Epithelial cell of proximal tubule (primary cell): Measurements from ENCODE around the gene CTBP1. TPM values are rescaled to one million over a fixed set of nuclear protein-coding genes. Genes with fewer than 3 reads are reported as not detected.

Experiments
- DNase-seq: peaks from one replicate; pipeline ENCODE4 v3.0.0-alpha.2; 2011; ENCODE audit warnings: low read depth
- H3K4me3 ChIP-seq: 2 replicates; pipeline ENCODE4 v1.5.1; 2011; ENCODE audit warnings: low read depth, mild to moderate bottlenecking, low read length
- total RNA-seq: library from RNA; depleted of rRNA; stranded (reverse); fragments of >200 nt; gene quantifications from 2 replicates; pipeline ENCODE4 v1.2.3, GENCODE V29; 2015
- TF ChIP-seq, protein P1 (sequence below): conservative IDR thresholded peaks from 2 replicates; pipeline ENCODE4 v1.5.1; 2012; ENCODE audit warnings: low read depth, mild to moderate bottlenecking, low read length

CTBP1 gene
- total RNA-seq, 1 donor from 2014 or later, result 334 TPM

DNA sequence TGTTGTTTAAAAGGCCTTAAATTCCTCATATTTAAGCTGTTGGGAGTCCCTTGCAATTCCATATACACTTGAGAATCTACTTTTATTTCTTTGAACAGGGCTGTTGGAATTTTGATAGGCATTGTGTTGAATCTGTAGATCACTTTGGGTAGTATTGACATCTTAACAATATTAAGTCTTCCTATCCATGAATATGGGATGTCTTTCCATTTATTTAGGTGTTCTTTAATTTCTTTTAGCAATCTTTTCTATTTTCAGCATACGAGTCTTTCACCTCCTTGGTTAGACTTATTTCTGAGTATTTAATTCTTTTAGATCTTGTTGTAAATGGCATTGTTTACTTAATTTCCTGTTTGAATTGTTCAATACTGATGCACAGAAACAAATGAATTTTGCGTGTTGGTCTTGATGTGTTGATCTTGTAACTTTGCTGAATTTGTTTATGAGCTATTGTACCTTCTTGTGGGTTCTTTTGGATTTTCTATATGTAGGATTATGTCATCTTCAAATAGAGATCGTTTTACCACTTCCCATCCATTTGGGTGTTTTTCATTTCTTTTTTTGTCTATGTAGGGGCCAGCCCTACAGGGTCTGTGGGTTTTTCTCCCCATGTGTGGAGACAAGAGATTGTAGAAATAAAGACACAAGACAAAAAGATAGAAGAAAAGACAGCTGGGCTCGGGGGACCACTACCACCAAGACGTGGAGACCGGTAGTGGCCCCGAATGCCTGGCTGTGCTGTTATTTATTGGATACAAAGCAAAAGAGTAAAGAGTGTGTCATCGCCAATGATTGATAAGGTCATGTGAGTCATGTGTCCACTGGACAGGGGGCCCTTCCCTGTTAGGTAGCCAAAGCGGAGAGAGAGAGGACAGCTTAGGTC is 18.2 kb upstream of the CTBP1 start:
- DNase-seq, result no peak
- TF ChIP-seq, protein P1, sequence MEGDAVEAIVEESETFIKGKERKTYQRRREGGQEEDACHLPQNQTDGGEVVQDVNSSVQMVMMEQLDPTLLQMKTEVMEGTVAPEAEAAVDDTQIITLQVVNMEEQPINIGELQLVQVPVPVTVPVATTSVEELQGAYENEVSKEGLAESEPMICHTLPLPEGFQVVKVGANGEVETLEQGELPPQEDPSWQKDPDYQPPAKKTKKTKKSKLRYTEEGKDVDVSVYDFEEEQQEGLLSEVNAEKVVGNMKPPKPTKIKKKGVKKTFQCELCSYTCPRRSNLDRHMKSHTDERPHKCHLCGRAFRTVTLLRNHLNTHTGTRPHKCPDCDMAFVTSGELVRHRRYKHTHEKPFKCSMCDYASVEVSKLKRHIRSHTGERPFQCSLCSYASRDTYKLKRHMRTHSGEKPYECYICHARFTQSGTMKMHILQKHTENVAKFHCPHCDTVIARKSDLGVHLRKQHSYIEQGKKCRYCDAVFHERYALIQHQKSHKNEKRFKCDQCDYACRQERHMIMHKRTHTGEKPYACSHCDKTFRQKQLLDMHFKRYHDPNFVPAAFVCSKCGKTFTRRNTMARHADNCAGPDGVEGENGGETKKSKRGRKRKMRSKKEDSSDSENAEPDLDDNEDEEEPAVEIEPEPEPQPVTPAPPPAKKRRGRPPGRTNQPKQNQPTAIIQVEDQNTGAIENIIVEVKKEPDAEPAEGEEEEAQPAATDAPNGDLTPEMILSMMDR, result no peak
- no peak overlapping the region for H3K4me3 ChIP-seq

DNA sequence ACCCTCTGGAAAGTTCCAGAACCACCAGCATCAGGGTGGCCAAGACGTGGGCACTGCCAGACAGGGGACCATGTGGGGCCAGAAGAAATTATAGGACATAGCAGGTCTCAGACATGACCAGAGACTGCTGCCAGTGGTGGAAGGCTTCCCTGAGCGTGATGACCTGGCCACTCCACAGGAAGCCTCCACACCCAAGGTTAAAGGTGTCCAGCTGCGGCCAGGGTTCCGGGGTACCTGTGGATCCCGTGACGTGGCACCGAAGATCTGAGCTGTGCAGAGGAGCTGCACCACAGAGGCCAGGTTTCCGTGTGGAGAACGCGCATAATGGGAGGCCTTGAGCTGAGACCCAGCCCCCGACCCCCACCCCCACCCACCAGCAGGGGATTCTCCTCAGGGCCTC is 16.4 kb upstream of the CTBP1 start:
- DNase-seq, result no peak
- H3K4me3 ChIP-seq, result no peak overlapping the region
- TF ChIP-seq, protein P1, result no peak

DNA sequence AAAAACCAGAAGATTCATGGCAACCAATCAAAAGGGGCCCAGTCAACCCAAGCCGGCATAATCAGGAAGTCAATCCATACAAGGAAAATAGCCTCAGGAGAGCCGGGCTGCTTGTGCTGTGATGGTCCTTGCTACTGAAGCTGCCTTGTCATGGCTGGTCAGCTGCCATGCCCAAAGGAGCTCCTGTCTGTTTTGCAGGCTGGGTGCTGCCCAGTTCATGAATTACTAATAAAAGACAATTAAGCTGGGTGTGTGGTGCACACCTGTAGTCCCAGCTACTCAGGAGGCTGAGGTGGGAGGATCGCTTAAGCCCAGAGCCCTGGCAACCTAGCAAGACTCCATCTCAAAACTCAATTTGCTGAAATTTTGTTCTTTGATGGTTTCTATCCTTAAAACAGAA is 16.0 kb upstream of the CTBP1 start:
- DNase-seq, result no peak
- H3K4me3 ChIP-seq, result no peak overlapping the region
- TF ChIP-seq, protein P1, result no peak

DNA sequence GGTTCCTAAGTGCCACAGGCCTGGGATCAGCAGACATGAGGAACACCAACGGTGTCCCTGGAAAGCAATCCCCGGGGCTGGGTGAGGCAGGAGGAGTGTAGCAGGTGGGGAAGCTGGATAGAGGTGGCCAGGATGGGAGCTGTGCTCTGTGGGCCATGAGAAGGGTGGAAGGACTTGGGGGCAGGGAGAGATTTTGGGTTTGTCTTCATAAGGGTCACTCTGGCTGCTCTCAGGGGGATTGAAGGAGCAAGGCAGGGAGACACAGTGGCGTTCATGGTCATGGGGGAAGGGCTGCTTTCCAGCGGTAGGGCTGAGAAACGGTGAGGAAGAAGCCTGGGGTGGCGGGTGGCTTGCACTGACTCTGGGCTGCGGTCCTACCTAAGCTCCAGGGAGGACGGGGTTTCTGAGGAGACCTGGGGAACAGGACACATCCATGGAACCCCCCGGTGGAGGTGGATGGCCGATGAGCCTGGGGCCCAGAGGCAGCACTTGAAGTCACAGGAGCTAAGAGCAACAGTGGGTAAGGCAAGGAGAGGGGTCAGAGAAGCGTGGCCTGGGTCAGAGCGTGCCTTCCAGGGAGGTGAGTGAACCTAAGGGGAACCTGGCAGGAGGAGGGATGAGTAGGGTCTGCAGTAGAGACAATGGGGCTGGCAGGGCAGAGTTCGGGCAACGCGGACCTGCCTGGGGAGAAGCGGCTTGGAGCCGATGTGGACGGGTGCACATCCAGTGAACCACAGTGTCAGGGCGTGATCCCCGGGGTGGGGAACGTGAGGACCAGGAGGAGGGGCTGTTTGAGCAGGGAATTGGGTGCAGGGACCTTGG is 12.4 kb upstream of the CTBP1 start:
- no peak for DNase-seq
- H3K4me3 ChIP-seq, result no peak overlapping the region
- TF ChIP-seq, protein P1, result no peak

DNA sequence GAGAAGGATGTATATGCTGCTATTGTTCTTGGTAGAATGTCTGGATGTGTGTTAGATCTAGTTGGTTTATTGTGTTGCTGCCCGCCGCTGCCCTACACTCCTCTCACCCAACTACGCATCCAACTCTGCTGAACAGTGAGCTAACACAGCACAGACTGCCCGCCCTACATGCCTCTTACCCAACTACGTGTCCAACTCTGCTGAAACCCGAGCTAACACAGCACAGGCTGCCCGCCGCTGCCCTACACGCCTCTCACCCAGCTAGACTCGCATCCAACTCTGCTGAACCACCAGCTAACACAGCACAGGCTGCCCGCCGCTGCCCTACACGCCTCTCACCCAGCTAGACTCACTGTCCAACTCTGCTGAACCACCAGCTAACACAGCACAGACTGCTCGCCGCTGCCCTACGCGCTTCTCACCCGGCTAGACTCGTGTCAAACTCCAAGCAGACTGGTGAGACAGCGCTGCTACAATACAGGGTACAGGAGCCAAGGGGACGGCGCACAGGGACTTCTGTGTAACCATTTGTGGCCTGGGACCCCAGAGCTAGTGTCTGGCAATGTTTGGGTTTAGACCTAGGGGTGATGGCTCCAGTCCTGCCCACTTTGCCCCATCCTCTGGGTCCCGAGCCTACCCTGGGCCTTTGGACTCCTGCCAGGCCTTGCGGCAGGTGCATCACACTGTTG is 11.6 kb upstream of the CTBP1 start:
- no peak for DNase-seq
- H3K4me3 ChIP-seq, result no peak overlapping the region
- TF ChIP-seq, protein P1, result no peak

DNA sequence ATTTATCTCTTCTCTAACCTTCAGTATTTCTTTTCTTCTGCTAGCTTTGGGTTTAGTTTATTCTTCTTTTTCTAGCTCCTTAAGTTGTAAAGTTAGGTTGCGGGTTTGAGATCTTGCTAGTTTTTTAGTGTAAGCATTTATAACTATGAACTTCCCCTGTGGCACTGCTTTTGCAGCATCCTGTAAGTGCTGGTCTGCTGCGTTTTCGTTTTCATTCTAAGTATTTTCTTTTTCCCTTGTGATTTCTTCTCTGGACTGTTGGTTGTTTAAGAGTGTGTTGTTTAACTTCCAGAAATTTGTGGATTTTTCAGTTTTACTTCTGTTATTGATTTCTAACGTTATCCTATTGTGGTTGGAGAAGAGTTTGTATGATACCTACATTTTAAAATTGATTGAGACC is 11.0 kb upstream of the CTBP1 start:
- DNase-seq, result no peak
- TF ChIP-seq, protein P1, result no peak
- H3K4me3 ChIP-seq, result no peak overlapping the region
